LNCaP clone FGC (cell line): Measurements from ENCODE around the gene NAGLU.
A peak's percentile ranks its signal among the peaks of the same experiment; 100 is the strongest.

Experiments used
- DNase-seq: peaks from one replicate; pipeline ENCODE4 v3.0.0-alpha.2; 2011; ENCODE audit warnings: low read depth
- H3K4me3 ChIP-seq: 2 replicates; pipeline ENCODE4 v1.5.1; 2011; ENCODE audit warnings: mild to moderate bottlenecking, low read depth, low read length, control low read depth
- CTCF ChIP-seq: IDR thresholded peaks from 2 replicates; pipeline ENCODE4 v1.5.1; 2012; ENCODE audit warnings: mild to moderate bottlenecking; ENCODE audit not compliant: control insufficient read depth, insufficient read depth; ENCODE audit errors: extremely low read depth

The NAGLU gene

DNA sequence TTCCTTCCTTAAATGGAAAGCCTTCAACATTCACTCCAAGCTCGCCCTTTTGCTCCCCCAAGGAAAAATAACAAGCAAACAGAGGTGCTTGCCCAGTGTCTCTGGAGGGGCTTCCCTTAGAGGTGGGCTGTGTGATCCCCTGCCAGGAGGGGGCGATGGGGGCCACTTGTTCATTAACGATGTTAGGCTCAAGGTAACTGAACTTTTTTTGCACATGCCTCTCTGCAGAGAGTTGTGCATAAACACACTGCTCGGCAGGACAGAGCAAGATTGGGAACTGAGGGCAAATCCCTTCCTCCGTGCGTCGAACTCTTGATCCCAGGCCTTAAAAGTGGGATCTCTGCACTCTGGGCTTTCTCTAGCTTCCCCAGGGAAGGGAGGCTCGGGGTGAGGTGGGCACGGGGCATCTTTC is 15.5 kb upstream of the NAGLU start:
- TF ChIP-seq CTCF, result 0 out of 2 replicates have a peak, but pooled peaks have one; percentile 16
- no peak overlapping the region for H3K4me3 ChIP-seq
- no peak for DNase-seq

DNA sequence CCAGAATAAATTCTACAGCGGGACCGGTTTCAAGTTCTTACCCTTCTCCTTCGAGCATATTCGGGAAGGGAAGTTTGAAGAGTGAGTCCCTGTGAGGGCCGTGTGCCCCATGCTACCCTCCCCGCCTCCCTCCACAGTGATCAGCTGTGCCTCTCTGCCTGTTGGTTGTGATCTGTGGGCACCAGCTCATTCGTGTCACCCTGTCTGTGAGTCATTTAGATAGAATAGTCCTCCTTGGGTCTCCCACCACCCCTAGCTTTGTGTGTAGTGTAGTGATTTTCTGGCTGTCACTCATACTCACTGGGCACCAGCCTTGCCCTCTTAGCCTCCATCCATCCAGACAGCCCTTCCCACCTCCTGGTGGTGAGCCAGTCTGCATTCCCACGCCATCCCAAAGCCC is 15.0 kb upstream of the NAGLU start:
- DNase-seq, result no peak
- no peak overlapping the region for H3K4me3 ChIP-seq
- no peak for TF ChIP-seq CTCF

DNA sequence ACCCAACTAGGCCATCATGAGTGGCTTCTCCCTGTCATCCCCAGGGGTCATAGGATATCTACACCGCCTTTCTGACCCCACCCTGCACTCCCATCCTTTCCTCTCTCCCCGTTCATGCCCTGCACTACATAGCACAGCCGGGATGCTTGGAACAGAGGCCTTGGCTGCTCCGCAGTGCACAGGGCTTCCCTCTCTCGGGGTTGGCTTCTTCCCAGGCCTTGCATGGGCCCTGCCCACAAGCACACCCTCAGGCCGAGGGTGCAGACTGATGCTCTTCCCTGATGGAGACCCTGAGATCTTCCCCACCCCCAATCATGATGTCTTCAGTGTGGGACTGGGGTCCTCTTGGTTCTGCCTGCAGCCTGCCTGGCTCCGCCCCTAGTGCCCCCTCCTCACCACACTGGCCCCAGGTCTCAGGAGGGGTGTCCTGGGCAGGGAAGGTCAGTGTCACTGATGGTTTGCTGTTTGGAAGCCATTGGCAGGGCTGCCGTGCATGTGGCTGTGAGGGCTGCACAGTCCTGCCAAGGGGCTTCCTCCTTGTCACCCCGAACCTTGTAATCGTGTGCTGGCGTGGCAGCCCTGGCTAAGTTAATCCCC is 14.3 kb upstream of the NAGLU start:
- H3K4me3 ChIP-seq, result no peak overlapping the region
- TF ChIP-seq CTCF, result no peak
- no peak for DNase-seq

DNA sequence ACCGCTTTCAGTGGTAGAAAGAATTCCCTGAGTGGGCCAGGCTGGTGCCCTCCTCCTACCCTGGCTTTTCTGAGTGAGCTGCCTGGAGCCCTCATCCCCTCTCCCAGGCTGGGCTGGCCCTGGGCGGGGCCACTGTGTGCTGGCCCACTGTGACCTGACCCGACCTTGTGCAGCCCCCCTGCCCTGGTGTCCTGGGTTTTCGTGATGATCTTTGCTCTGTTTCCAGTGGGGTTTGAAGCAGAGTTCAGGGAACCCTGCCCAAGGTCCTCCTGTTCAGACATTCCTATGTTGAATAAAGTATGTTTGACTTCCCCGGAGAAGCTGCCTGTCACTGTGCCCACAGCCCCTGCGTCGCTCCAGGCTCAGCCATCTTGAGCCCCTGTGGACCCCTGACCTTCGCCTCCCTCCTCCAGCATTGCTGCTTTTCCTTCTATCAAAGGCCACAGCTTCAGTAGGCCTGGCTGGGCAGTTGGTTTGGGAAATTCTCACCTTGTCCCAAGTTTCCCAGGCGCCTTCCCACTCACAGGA is 13.7 kb upstream of the NAGLU start:
- no peak for TF ChIP-seq CTCF
- H3K4me3 ChIP-seq, result no peak overlapping the region
- DNase-seq, result no peak

DNA sequence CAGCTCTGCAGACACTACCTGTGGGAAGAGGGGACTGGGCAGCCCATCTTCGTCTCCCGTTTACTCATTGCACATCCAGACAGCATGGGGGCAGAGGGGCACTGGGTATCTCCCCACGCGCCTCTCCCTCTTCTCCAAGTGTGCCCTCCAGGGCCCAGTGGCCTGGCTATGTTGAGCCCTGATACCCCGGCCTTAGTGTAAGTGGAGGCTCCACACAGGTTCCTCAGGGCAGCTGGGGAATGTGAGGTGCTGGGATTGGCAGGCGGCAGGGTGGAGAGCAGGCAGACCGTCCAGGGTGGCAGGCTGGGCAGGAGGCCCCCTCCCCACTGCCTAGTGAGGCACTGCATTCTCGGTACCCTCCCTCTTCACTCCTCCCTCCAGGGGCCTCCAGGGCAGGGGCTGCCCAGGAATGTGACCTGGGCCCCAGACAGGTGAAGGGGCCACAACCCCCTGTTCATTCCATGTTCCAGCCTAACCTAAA is 13.2 kb upstream of the NAGLU start:
- H3K4me3 ChIP-seq, result no peak overlapping the region
- TF ChIP-seq CTCF, result no peak
- no peak for DNase-seq

GRCh38 chr17:42525221-42525620 is 10.8 kb upstream of the NAGLU start:
- no peak for TF ChIP-seq CTCF
- DNase-seq, result no peak
- H3K4me3 ChIP-seq, result no peak overlapping the region

DNA sequence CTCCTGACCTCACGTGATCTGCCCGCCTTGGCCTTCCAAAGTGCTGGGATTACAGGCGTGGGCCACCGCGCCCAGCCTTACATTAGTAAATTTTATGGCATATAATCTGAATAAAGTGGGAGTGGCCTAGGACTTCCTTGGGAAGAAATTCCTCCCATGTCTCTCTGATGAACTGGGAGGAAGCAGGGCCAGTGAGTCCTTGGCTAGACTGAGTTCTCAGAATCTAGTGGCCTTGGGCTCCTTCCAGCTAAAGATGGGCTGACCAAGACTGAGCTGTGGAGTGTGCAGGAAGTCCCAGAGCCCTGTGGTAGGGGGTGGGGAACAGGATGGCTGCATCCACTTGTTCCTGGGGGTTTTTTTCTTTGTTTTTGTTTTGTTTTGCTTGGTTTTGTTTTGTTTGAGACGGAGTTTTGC is 10.0 kb upstream of the NAGLU start:
- DNase-seq, result no peak
- no peak overlapping the region for H3K4me3 ChIP-seq
- TF ChIP-seq CTCF, result no peak
